Caco-2 (cell line): ENCODE results near the gene PDE9A. TPM values are rescaled to one million over a fixed set of nuclear protein-coding genes. Genes with fewer than 3 reads are reported as not detected.

ENCODE experiments used
- BruUV-seq: library from RNA; stranded (reverse); fragments of 400-500 nt; replicated peaks from 2 replicates; lab custom pipeline; 2021; lab: Mats Ljungman, UMichigan
- CTCF ChIA-PET: fragments of 300-600 bp; sonication (Branson Sonifier 250); formaldehyde crosslinking; loops from one replicate; lab custom pipeline; 2022; ENCODE audit warnings: antibody characterized with exemption; lab: Charles Lee
- POLR2A ChIA-PET: fragments of 300-600 bp; sonication (Branson Sonifier 250); formaldehyde crosslinking; loops from one replicate; lab custom pipeline; 2022; ENCODE audit warnings: antibody characterized with exemption; lab: Charles Lee
- DNase-seq, 2 experiments: peaks; one replicate each; pipeline versions ENCODE4 v3.0.0 to v3.0.0-alpha.2; 2020 to 2022
- H3K27me3 ChIP-seq: replicated peaks from 2 replicates; pipeline ENCODE4 v1.6.0; 2011; ENCODE audit warnings: low read length; ENCODE audit not compliant: control insufficient read depth, insufficient read depth
- H3K36me3 ChIP-seq: 2 replicates; pipeline ENCODE4 v1.5.1; 2011; ENCODE audit warnings: low read length; ENCODE audit not compliant: control insufficient read depth, insufficient read depth
- H3K4me1 ChIP-seq: fragments of 250-450 bp; sonication (Bioruptor Pico); 2 replicates; pipeline ENCODE4 v1.5.1; 2020; ENCODE audit warnings: mild to moderate bottlenecking
- H3K4me3 ChIP-seq: 2 replicates; pipeline ENCODE4 v1.5.1; 2011; ENCODE audit warnings: low read depth, mild to moderate bottlenecking, control low read depth, low read length
- H3K9me3 ChIP-seq: fragments of 250-450 bp; sonication (Bioruptor Pico); 2 replicates; pipeline ENCODE4 v1.5.1; 2020; ENCODE audit warnings: mild to moderate bottlenecking, moderate library complexity
- H3K27ac Mint-ChIP-seq: one replicate; pipeline ENCODE4 v1.8.0; 2022; ENCODE audit warnings: mixed read lengths; ENCODE audit not compliant: unreplicated experiment
- H3K27me3 Mint-ChIP-seq: one replicate; pipeline ENCODE4 v1.8.0; 2022; ENCODE audit warnings: mixed read lengths; ENCODE audit not compliant: insufficient read depth, unreplicated experiment
- H3K36me3 Mint-ChIP-seq: one replicate; pipeline ENCODE4 v1.8.0; 2022; ENCODE audit warnings: mild to moderate bottlenecking, mixed read lengths; ENCODE audit not compliant: insufficient read depth, unreplicated experiment
- H3K4me1 Mint-ChIP-seq: one replicate; pipeline ENCODE4 v1.8.0; 2022; ENCODE audit warnings: low read depth, mixed read lengths; ENCODE audit not compliant: unreplicated experiment
- H3K4me3 Mint-ChIP-seq: one replicate; pipeline ENCODE4 v1.8.0; 2022; ENCODE audit warnings: mild to moderate bottlenecking, moderate library complexity, mixed read lengths; ENCODE audit not compliant: unreplicated experiment
- H3K9me3 Mint-ChIP-seq: one replicate; pipeline ENCODE4 v1.8.0; 2022; ENCODE audit warnings: mixed read lengths; ENCODE audit not compliant: unreplicated experiment
- intact Hi-C: fragments of 100-400 bp; cut with micrococcal nuclease; formaldehyde crosslinking; loops from one replicate; pipeline ENCODE4 v1.10.0; 2022; ENCODE audit not compliant: unreplicated experiment
- total RNA-seq: library from RNA; stranded (reverse); gene quantifications from 2 replicates; pipeline ENCODE4 v1.2.3, GENCODE V29; 2022
- TF ChIP-seq, protein P1 (sequence below), 2 experiments: fragments of 200-600 bp in 1 of 2; IDR thresholded peaks; 1 replicate in 1 of 2; 2 replicates in 1 of 2; pipeline versions ENCODE4 v1.5.1 to v1.8.0; 2011 to 2022; ENCODE audit warnings: antibody characterized with exemption in 1 of 2, control low read depth in 1 of 2, inconsistent platforms in 1 of 2, low read depth in 1 of 2, low read length in 1 of 2, mild to moderate bottlenecking in 1 of 2, moderate library complexity in 1 of 2; ENCODE audit not compliant: insufficient read depth in 1 of 2, severe bottlenecking in 1 of 2, unreplicated experiment in 1 of 2

PDE9A gene
- total RNA-seq, 1 experiment from 2014 or later = 9.7 TPM

DNA sequence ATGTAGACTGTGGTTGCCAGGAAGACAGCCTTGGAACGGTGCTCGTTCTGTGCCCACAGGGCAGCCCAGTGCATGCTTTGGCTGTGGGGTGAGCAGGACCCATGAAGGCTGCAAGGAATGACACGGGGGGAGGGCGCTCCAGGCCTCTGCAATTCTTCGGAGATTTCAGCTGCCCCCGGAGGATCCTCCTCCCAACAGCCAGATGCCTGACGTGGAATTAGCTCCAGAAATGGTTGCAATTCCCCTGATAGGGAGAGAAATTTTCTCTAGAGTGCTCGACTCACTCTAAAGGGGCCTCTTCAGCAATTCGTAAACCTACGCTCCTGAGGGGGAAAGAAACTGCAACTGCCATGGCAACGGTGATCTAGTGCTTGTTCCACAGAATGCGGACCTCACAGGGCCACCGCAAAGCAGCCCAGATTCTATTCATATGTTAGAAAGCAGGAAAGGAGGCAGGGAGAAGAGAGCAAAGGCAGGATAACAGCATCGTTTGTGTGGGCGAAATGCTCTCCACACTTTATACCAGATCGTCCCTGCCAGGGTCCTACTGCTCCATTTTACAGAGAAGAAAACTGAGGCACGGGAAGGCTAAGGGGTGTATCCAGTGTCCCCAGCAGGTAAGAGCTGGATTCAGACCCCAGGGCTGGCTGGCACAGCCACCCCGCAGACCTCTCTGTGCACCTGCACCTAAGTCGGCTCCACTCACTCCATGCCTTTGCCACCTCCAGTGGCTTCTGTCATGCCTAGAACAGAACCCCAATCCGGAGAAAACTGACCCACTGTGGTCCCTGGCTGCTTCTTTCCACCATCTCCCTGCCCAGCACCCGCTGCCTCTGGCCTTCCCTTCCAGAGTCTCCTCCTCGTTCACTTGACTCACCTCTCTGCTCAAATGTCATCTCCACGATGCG, 11.9 kb upstream of the PDE9A start:
- H3K4me1 ChIP-seq = no peaks in the 10 kb centered on the region
- H3K36me3 ChIP-seq = no peaks in the 10 kb centered on the region
- DNase-seq = no peak
- no peaks in the 10 kb centered on the region for H3K9me3 Mint-ChIP-seq
- H3K4me3 ChIP-seq = no peak overlapping the region
- no peaks in the 10 kb centered on the region for H3K27me3 ChIP-seq
- no peaks in the 10 kb centered on the region for H3K4me1 Mint-ChIP-seq
- no TSS peak for BruUV-seq
- ChIA-PET CTCF (interaction anchor here (1.2 to 1.3 kb wide), 2 partner anchors 13 to 48 kb away, joined by 3 to 7 read pairs; no protein-coding TSS in a partner anchor), POLR2A (interaction anchor here (0.6 kb wide), 1 partner anchor 47 kb away, joined by 3 read pairs; no protein-coding TSS in a partner anchor)
- no peaks in the 10 kb centered on the region for H3K9me3 ChIP-seq
- TF ChIP-seq, protein P1, sequence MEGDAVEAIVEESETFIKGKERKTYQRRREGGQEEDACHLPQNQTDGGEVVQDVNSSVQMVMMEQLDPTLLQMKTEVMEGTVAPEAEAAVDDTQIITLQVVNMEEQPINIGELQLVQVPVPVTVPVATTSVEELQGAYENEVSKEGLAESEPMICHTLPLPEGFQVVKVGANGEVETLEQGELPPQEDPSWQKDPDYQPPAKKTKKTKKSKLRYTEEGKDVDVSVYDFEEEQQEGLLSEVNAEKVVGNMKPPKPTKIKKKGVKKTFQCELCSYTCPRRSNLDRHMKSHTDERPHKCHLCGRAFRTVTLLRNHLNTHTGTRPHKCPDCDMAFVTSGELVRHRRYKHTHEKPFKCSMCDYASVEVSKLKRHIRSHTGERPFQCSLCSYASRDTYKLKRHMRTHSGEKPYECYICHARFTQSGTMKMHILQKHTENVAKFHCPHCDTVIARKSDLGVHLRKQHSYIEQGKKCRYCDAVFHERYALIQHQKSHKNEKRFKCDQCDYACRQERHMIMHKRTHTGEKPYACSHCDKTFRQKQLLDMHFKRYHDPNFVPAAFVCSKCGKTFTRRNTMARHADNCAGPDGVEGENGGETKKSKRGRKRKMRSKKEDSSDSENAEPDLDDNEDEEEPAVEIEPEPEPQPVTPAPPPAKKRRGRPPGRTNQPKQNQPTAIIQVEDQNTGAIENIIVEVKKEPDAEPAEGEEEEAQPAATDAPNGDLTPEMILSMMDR (IDR thresholded peaks at IDR 0.05; ENCODE audit: insufficient read depth in 1 of 2, low read depth in 1 of 2, low read length in 1 of 2, severe bottlenecking in 1 of 2, unreplicated experiment in 1 of 2) = no peak
- peak overlapping the region; percentile 13 for H3K27ac Mint-ChIP-seq
- intact Hi-C loops = no loop called here
- H3K36me3 Mint-ChIP-seq = no peaks in the 10 kb centered on the region
- no peak overlapping the region for H3K4me3 Mint-ChIP-seq
- no peaks in the 10 kb centered on the region for H3K27me3 Mint-ChIP-seq

DNA sequence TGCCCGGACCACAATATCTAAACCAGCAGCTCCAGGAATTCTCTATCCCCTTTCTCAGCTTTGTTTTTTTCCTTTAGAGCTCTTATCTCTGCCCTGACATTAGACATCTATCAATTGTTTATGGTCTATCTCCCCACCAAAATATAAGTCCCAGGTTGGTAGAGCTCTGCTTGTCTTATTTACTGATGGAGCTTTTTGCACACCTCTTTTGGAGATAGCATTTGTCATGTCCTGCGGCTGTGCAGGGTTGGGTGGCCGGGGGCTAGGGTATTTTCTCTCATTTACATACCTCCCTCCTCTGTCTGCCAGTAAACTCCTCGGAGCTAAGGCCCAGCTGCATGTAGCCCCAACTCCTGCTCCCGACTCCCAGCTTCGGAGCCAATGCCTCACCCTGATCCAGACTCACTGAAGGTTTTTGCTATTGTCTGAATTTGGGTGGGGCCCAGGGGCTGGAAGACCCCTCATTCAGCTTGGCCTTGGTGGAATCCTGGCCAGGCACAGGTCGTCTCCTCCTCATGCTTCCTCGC, 11.1 kb upstream of the PDE9A start:
- no peaks in the 10 kb centered on the region for H3K9me3 ChIP-seq
- no peaks in the 10 kb centered on the region for H3K9me3 Mint-ChIP-seq
- H3K4me1 Mint-ChIP-seq = no peaks in the 10 kb centered on the region
- BruUV-seq = no TSS peak
- no peaks in the 10 kb centered on the region for H3K36me3 Mint-ChIP-seq
- no peaks in the 10 kb centered on the region for H3K27me3 Mint-ChIP-seq
- no peak overlapping the region for H3K4me3 Mint-ChIP-seq
- intact Hi-C loops = no loop called here
- TF ChIP-seq, protein P1 (IDR thresholded peaks at IDR 0.05; ENCODE audit: insufficient read depth in 1 of 2, low read depth in 1 of 2, low read length in 1 of 2, severe bottlenecking in 1 of 2, unreplicated experiment in 1 of 2) = no peak
- ChIA-PET CTCF (no interaction called here), POLR2A (interaction anchor here (0.6 kb wide), 1 partner anchor 48 kb away, joined by 3 read pairs; no protein-coding TSS in a partner anchor)
- H3K27me3 ChIP-seq = no peaks in the 10 kb centered on the region
- DNase-seq = no peak
- no peak overlapping the region for H3K4me3 ChIP-seq
- no peaks in the 10 kb centered on the region for H3K36me3 ChIP-seq
- no peaks in the 10 kb centered on the region for H3K4me1 ChIP-seq
- peak overlapping the region; percentile 13 for H3K27ac Mint-ChIP-seq

DNA sequence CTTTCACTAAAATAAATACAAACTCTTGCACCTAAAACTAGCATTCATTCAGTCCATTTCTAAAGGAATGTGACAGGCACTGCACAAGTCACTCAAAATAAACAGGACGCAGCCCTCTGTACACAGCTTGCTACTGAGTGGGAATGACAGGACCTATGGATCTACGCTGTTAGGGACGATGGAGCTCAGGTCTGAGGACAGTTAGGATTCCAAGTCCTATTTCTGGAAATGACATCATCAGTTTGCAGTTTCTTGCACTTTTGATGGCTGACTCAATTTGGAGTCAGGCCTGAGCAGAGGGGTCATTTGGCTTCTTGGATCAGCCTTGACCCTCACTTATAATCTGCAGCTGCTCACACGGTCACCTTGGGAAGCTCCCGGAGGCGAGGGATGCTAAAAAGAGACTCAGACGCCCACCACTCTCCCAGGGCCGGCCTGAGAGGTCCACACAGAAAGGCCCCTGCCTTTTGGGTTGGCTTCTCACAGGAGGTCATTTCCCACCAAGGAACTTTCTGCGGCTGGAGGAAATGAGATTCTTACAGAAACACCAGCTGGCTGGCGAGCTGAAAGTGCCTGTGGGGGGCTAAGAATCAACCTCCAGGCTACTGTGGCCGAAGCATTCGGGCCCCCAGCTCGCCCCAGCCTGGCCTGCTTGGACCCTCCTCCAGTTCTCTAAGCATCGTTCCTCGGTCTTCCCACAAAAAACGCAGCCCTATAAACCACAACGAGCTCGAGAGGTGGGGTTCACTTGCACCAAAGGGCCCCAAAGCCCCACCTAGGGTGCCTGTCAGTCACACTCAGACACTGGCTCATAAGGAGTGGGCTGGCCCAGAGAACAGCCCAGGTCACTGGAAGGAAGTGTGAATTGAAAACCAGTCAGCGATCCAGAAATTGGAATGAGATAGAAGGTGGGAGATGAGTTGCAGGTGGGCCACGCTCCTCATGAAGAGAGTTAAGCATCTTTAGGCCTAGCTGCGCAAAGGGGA, 8.9 kb upstream of the PDE9A start:
- Mint-ChIP-seq H3K36me3 (no peaks in the 10 kb centered on the region), H3K9me3 (no peaks in the 10 kb centered on the region), H3K4me1 (no peaks in the 10 kb centered on the region), H3K4me3 (no peak overlapping the region), H3K27me3 (no peaks in the 10 kb centered on the region), H3K27ac (no peak overlapping the region)
- no peak for DNase-seq
- intact Hi-C loops = no loop called here
- Histone ChIP-seq H3K4me1 (no peaks in the 10 kb centered on the region), H3K9me3 (no peaks in the 10 kb centered on the region), H3K4me3 (no peak overlapping the region), H3K27me3 (no peaks in the 10 kb centered on the region), H3K36me3 (no peaks in the 10 kb centered on the region)
- ChIA-PET CTCF (no interaction called here), POLR2A (no interaction called here)
- no TSS peak for BruUV-seq
- TF ChIP-seq, protein P1 (IDR thresholded peaks at IDR 0.05; ENCODE audit: insufficient read depth in 1 of 2, low read depth in 1 of 2, low read length in 1 of 2, severe bottlenecking in 1 of 2, unreplicated experiment in 1 of 2) = no peak
